OCI-M2 (cell line): ENCODE data around the gene TMEM176B.

ENCODE experiments used
- DNase-seq: peaks from one replicate; lab custom pipeline; 2025; ENCODE audit not compliant: unreplicated experiment; lab: John Stamatoyannopoulos, UW

Gene TMEM176B

DNA sequence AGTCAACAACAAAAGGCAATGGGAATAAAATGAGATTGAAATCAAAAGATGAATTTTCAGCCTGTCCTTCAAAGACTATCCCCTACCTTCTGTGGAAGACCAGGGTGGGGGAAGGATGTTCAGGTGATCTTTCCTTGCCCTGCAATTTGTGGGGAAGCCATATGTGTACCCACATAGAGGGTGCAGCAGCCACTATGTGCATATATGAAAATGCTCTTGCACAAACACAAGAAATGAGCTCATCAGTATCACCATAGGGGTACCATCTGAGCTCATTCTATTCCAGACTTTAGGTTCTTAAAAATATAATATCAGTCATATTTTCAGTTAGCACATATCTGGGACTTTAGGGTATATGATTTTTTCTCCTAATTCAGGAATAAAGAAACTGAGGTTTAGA is 45.2 kb downstream of the TMEM176B start:
- DNase-seq = no peak

DNA sequence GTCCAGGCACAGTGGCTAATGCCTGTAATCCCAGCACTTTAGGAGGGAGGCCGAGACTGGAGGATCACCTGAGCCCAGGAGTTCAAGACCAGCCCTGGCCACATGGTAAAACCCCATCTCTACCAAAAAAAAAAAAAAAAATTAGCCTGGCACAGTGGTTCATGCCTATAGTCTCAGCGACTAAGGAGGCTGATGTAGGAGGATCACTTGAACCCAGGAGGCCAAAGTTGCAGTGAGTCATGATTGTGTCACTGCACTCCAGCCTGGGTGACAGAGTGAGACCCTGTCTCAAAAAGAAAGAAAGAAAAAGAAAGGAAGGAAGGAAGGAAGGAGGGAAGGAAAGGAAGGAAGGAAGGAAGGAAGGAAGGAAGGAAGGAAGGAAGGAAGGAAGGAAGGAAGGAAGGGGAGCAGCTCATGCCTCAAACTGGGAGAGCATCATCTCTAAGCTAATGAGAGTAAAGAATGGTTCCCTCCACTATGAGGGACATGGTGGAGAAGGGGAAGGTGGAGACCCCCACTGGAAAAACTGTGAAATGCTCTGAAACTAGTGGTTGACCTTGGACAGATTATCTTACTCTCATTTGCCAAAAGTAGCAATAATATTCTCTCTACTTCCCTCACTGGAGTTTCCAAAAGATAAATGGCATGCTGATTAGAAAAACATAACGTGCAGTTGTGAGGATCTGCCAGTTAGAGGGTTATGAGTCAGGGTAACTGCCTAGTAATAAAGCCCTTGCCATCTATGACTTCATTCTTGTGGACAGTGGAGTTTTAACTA is 46.1 kb downstream of the TMEM176B start:
- DNase-seq = no peak

DNA sequence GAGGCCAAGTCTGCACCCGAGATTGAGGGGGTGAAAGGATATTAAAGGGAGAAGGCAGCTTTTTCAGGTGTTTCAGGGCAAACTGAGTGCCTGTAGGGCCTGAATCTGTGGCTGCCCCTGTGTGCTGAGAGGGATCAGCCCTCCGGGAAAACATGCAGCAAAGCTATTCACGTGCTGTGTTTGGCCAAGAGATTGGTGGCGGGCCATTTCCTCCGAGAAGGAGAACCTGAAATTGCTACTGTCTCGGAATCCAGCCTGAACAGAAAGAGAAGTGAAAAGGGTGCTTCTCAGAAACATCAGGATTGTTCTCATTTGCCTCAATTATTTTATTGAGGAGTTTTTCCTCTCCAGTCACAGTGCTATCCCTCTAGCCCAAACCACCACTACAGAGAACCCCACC is 46.9 kb downstream of the TMEM176B start:
- DNase-seq = no peak

DNA sequence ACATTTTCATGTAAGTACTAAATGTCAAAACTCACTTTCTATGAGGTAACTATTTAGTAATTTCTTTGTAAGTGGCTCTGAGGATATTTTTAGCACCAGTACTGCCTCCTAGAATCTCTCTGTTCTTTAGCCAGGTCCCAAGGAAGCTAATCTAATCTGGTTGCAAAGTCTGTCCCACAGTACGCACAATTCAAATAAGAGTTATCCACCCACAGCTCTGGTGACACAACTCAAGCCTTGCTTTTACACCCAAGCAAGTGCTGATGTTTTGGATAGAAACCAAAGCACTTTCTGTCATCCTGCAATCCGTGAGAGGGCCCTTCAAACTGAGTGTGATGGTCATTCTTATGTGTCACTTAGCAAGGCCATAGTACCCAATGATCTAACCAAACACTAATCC is 48.5 kb downstream of the TMEM176B start:
- DNase-seq = no peak

DNA sequence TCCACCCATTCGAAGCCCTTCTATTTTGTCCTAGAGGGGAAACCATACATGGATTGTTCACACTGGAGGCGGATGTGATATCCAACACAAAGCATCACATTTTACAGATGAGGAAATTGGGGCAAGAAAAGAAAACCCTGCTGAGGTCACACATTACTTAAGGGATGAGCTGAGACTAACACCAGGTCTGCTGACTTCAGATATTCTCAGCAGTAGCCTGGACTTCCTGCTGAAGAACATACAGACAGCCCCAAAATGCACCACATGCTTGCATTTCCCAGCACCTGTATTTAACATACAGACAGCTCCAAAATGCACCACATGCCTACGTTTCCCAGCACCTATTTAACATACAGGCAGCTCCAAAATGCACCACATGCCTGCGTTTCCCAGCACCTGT is 51.8 kb downstream of the TMEM176B start:
- no peak for DNase-seq

DNA sequence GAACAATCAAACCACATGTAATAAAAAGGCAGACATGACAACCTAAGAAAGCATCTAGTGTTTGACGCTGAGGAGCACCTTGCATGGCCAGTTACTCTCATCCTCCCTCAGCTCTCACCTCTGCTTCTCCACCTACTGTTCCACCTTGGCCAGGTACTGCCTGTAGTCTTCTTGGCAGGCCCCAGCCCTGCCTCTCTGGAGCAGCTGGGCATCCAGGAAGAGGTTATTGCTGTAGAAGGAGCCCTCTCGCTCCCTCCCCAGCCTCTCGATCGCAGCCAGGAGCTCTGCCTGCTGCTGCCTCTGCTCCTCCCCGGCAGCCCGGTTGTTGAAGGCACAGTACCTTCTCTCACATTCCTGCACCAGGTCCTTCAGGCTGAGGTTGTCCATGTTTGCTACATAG is 53.2 kb downstream of the TMEM176B start:
- DNase-seq = no peak

DNA sequence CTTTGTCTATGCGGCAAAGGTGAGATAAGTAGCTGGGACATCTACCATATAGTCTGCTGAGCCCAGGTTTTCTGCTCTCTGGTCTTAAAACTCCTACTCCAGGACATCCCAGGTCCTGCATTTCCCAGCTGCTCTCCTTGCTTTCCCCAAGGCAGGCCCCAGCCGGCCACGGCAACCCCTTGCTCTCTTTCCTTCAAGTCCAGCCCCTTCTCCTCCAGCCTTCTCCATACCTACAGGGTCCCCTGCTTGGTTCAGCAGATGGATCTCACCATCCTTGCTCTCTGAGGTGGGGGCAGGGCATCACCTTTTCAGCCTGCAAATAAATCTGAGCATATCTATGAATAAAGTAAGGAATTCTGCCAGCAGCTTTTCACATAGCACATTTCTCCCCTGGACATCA is 54.3 kb downstream of the TMEM176B start:
- DNase-seq = no peak

DNA sequence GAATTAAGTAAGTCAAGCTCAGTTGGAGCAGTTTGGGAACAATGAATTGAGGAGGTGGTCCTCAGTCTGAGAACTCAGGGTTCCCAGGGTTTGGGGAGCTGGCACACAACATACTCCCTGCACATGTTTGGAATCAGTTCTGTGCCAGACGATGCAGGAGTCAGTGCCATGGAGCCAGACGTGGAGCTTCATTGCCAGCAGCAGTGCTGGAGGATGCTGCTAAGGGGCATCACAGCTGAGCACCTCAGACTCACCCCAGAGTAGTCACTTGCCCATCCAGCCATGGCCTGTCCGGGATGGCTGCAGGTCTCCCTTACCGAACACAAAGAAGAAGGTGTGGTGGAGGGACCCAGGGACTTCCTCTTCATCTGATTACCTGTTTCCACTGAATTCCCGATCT is 55.1 kb downstream of the TMEM176B start:
- DNase-seq = no peak

DNA sequence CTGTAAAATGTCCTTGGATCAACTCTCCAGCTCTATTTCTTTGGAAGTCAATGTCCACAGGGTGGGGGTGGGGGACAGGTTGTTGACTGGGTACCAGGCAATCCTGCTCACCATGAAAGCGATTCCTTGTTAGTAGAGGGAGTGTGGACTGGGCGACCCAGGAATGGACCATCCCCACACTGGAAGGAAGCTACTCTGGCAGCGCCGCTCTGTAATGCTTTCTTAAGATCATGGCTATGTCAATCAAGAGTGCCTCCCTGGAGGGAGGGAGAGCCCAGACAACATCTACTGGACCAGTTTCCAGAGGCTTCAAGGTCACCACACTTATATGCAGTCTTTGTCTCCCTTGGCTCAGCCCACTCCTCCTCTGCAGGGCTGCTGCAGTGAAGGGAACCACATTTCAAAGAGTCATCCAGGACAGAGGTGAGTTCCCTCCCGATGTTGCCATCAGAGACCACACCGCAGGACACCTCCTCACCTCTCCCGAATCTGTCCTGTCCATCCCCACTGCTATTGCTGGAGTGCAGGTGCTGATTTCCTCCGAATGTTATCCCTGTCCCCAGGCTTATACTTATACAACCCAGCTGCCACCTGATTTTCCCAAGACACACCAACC is 56.0 kb downstream of the TMEM176B start:
- DNase-seq = no peak

DNA sequence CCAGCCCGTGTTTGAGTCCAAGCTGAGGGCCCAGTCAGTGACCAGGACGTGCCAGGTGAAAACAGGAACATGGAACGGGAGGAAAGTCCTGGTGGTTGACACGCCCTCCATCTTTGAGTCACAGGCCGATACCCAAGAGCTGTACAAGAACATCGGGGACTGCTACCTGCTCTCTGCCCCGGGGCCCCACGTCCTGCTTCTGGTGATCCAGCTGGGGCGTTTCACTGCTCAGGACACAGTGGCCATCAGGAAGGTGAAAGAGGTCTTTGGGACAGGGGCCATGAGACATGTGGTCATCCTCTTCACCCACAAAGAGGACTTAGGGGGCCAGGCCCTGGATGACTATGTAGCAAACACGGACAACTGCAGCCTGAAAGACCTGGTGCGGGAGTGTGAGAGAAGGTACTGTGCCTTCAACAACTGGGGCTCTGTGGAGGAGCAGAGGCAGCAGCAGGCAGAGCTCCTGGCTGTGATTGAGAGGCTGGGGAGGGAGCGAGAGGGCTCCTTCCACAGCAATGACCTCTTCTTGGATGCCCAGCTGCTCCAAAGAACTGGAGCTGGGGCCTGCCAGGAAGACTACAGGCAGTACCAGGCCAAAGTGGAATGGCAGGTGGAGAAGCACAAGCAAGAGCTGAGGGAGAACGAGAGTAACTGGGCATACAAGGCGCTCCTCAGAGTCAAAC is 57.7 kb downstream of the TMEM176B start:
- no peak for DNase-seq
